ENCODE data around the gene GALNT13. TPM values are rescaled to one million over a fixed set of nuclear protein-coding genes. Genes with fewer than 3 reads are reported as not detected.
A peak's percentile ranks its signal among the peaks of the same experiment; 100 is the strongest.

Gene GALNT13
- polyA plus RNA-seq, 10 donors: 0.21 to 1.8 (median 0.64) TPM

DNA sequence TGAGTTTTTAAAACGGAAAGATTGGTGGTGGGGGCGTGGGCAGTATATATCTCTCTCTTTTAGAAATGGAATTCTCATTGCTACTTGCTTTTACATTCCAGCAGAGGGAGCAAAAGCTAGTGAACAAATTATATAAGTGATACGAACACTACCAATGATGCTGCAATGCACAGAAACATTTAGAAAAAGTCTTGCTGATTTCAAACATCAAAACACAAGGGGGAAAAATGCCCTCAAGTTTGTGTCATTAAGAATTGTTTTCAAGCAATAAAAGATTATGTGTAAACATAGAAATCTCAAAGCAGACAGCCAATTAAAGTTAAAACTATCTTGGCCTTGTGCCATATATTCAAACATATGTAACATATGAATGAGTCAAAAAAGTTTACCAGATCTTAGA is 530.5 kb downstream of the GALNT13 start:
- DNase-seq: peak; percentile 6 to 48 (median 23)

DNA sequence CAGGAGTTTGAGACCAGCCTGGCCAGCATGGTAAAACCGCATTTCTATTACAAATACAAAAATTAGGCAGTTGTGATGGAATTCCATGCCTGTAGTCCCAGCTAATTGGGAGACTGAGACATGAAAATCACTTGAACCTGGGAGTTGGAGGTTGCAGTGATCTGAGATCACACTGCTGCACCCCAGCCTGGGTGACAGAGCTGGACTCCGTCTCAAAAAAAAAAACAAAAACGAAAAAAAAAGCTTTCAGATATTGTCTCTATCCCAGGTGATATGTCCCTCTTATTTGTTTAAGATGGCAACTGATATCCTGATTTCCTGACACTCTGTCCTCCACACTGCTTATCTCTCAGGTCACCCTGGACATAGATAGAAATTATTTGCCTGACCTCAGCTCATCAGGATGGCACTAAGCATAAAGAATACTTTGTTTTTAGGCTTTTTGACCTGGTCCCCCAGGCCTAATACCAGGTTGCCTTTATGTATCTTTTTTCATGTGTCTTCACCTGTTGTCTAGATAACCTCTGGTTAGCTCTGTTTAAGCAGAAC is 531.6 kb downstream of the GALNT13 start:
- DNase-seq: no peak

- no peak for DNase-seq
Measured at GRCh38 chr2:154408786-154409185, 537.1 kb downstream of the GALNT13 start.

DNA sequence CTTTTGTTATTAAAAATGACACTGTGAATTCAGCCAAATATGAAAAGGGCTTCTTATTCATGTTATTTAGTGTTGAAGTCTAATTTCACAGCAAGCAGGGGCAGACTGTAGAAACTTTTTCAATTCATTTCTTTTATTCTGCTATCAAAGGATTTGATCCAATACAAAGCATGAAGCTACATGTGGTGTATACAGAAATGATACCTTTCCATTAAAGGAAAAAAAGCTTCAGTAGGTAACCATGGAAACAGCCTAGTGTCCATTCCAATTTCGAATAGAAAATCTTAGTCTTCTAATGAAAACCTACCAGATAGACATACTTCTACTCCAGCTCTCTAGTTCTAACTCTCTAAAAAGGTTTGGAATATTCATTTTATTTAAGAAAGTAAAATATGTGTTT is 550.5 kb downstream of the GALNT13 start:
- DNase-seq: no peak

DNA sequence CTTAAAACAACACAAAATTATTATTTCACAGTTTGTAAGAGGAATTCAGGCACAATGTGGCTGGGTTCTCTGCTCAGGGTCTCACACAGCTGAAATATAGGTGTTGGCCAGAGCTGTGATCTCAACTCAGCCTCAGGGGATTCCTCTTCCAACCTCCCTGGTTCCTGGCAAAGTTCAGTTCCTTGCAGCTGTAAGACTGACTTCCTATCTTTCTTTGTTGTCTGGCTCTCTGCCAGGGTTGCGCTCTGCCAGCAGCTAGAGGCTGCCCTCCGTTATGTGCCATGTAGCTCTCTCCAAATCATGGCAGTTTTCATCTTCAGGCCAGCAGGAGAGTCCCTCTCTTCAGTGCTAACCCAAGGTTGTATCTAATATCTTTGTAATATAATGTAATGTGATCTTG is 554.3 kb downstream of the GALNT13 start:
- peak in 2 of 3 donors; percentile 10 to 17 for DNase-seq

GRCh38 chr2:154427453-154427852 is 555.7 kb downstream of the GALNT13 start:
- no peak for DNase-seq

- DNase-seq: no peak
Measured at GRCh38 chr2:154428022-154428421, 556.3 kb downstream of the GALNT13 start.

DNA sequence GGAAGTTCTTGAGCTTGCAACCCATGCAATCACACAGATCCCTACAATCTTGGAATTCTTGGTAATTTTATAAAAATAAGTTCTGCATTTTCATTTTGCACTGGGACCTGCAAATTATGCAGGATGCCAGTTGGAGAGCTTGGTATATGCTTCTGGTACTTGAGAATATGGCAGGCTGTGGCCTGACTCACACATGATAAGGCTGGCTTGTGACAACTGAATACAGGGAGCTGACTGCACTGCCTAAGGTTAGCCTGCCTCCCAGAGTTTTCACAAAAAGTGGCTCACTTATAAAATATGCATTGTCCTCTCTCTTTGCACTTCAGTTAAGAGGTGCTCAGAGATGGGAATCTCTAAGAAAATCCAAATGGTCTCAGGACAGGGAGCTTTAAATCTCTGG is 561.3 kb downstream of the GALNT13 start:
- DNase-seq: no peak

- DNase-seq: no peak
Measured at GRCh38 chr2:154437104-154437503, 565.4 kb downstream of the GALNT13 start.

DNA sequence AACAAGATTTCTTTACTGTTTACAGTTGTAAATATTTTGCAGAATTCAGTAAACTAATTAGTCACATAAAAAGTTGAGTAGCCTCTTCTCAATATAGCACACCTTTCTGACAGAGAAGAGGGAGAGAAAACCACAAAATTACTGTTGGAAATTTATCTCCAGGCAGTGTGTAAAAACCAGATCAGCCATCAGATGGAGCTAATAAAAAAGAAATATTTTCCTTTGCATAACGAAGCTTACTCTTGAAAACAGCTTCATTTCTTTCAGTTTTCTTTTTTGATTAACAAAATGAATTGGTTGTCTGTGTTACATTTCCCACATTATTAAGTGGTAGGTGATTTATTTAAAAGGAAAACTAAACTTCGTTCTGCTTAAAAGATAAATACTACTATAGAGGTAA is 567.4 kb downstream of the GALNT13 start:
- peak in 1 of 3 donors; percentile 5 for DNase-seq

- no peak for DNase-seq
Measured at GRCh38 chr2:154443919-154444318, 572.2 kb downstream of the GALNT13 start.

DNA sequence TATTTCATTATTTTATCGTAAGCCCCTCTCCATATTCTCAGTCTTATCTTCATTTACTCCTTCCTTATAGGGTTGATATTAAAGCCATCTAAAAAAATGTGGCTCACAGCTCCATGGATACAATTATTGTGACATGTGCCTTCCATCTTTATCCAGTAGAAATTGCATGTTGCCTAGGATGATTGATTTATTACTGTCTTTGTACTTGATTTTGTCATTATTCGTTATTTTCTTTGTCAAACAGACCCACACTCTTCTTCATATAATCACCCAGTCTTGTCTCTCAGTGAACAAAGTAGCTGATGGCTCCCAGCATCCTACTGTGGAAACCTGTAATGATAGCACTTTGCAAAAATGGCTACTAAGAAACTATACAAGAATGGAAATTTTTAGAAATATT is 574.6 kb downstream of the GALNT13 start:
- no peak for DNase-seq

- no peak for DNase-seq
Measured at GRCh38 chr2:154447727-154448418, 576.2 kb downstream of the GALNT13 start.

DNA sequence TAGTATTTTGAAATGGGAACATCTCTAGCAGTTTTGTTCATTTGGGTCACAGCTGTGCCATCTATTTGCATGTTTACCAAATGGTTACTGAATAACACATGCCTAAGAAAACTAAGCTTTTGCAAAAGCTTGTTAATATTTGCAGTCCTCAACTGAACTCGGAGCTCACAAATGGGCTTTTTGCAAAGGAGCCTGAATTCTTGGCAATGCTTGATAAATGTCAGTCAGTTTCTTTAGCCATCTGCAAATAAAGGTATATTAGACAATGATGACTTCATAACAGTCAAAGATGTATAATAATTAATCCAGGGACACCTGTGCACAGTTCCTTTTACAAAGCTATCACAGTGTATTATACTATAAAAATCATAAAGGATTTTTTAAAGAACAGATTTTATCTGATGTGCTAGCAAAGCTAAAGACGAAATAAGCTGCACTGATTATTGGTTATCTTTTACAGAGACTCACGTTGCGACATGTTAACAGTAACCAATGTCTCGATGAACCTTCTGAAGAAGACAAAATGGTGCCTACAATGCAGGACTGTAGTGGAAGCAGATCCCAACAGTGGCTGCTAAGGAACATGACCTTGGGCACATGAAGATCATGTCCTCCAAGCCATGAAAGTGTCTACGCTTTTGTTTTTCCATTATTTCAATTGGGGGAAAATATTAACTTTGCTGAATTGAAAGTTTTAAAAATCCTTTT is 578.4 kb downstream of the GALNT13 start:
- DNase-seq: no peak

DNA sequence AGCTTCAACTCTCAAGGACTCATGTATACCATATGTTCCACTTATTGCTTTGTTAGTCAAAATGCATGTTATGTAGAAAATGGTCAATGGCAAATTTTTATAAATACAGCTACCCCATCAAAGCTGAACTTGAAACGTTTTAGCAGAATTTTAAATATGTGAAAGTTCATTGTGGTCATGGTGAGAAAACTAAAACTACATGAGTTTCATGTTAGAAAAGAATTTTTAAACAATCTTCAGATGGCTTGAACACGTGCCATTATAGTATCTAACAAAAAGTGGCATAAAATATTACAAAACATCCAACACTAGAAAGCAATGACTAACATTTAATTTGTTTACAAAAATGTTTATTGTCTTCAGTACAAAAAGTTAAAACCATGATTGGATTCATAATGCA is 580.7 kb downstream of the GALNT13 start:
- DNase-seq: no peak

GRCh38 chr2:154452906-154453493 is 581.3 kb downstream of the GALNT13 start:
- peak in 1 of 3 donors; percentile 23 for DNase-seq

- peak in 2 of 3 donors; percentile 11 to 28 for DNase-seq
Measured at GRCh38 chr2:154455166-154455565, 583.4 kb downstream of the GALNT13 start.

DNA sequence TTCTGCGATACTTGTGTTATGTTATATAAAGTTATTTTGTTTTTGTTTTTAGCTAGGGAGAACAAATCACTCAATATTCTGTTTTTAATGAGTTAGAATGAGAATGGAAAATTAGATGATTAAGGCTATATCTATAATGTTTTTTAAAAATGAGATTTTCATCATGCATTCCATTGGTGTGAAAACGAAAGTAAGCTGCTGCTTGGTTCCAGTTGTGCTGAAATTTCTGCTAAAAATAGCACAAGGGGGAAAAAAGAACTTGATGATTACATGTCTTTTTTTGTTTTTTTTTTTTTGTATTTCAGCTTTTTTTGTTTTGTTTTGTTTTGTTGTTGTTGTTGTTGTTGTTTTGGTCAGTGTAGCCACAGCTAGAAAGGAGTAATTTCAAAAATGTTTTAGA is 584.1 kb downstream of the GALNT13 start:
- peak; percentile 9 to 60 (median 25) for DNase-seq

DNA sequence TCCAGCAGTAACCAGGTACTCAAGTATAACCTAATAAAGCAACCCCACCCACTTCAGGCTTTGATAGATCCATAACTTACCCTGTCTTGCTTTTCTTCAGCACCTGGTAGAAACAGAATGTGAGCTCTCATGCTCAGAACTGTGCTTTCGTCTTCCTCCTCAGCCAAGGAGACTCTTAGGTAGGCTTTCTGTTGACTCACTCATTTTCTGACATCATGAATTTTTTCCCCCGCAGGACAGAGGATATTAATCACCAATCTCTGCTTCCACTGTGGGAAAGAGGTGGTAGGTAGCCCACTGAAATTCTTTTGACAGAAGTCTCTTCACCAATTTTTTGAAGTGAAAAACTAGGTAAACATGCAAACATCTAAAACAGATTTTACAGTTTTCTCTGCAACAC is 585.6 kb downstream of the GALNT13 start:
- no peak for DNase-seq

DNA sequence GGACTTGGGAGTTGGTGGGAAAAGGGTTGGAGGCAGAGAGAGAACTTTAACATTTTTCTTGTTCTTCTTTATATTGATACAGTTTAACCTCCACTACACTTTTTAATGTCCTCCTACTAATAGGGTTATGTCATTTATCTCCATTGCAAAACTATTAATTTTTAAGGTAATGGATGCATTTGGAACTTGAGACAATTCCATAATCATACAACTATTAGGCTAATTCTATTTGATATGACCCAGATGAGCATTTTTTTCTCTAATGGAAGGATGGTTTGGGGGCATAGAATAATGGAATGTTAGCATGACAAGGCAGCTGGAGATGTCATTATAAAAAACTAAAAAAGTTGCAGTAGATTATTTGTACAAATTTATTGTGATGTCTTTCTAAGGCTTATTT is 587.6 kb downstream of the GALNT13 start:
- no peak for DNase-seq

DNA sequence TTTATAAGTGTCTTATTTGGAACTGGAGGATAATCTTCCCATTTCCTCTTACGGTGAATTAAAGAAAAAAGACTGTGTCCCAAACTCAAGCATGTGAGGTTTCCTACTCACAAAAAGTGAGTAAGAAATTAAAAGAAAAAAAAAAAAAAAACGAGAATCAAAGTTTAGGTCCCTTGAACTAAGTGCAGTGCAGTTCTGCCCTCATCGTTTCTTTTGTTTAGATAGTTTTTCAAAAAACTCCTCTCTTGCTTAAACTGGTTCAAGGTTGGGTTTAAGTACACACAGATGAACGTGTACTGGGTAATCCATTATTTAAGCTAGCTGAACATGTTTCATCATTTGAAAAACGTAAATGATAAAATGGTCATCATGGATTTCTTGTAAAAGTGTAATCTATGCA is 590.9 kb downstream of the GALNT13 start:
- DNase-seq: no peak

- DNase-seq: no peak
Measured at GRCh38 chr2:154466226-154466625, 594.5 kb downstream of the GALNT13 start.

DNA sequence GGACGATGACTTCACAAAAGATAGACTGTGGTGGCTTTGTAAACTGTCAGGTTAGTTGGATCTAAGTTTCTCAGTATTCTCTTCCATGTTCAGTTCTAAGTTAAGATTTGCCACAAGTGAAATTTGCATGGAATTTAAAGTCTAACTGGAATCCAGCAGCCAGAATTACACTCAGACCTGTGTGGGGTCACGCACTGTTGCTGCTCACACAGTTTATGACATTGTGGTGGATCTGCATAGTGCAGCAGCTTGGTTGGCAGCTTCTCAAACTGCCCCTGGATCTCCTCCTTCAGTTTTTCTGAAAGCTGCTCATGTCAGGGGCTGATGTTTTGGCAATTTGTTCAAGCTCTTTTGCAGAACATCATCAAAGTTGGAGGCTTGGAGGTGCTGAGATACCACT is 598.7 kb downstream of the GALNT13 start:
- DNase-seq: no peak
